ENCODE data around the gene PLAAT2. TPM values are rescaled to one million over a fixed set of nuclear protein-coding genes. Genes with fewer than 3 reads are reported as not detected.
"Not testable (repeated sequence)": the region's sequence is repeated elsewhere in the genome, so short reads cannot be mapped to it uniquely, and the experiment has no call there.

PLAAT2 gene
- total RNA-seq, 1 donor from 2014 or later = not detected

- Mint-ChIP-seq H3K36me3 (ENCODE audit: low read depth) (peaks cover 6% of the 10 kb centered on the region), H3K4me1 (peaks cover 25% of the 10 kb centered on the region)
- intact Hi-C loops (cut with micrococcal nuclease) = no loop called here
These were observed 16.1 kb downstream of the PLAAT2 start for GRCh38 chr11:63547061-63547460.

DNA sequence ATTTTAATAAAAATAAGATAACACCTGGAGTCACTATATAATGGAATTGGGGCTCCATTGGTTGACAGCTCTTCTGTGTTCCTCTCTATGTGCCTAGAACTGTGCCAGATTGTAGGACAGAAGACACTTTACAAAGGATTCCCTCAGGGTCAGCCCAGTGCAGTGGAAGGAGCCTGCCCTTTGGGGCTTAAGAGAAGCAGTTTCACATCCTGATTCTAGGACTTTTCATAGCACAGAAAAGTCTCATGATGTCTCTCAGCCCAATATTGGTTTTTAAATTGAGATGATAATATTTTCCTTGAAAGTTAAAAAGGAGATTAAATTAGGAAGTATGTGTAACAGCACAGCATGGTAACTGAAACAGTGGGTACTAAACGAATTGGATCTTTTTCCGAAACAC, 19.5 kb downstream of the PLAAT2 start:
- Mint-ChIP-seq H3K4me3 (no peak overlapping the region), H3K4me1 (peaks cover 13% of the 10 kb centered on the region), H3K27me3 (no peaks in the 10 kb centered on the region), H3K9me3 (no peaks in the 10 kb centered on the region), H3K27ac (no peak overlapping the region), H3K36me3 (ENCODE audit: low read depth) (peaks cover 6% of the 10 kb centered on the region)
- TF ChIP-seq, protein P1, sequence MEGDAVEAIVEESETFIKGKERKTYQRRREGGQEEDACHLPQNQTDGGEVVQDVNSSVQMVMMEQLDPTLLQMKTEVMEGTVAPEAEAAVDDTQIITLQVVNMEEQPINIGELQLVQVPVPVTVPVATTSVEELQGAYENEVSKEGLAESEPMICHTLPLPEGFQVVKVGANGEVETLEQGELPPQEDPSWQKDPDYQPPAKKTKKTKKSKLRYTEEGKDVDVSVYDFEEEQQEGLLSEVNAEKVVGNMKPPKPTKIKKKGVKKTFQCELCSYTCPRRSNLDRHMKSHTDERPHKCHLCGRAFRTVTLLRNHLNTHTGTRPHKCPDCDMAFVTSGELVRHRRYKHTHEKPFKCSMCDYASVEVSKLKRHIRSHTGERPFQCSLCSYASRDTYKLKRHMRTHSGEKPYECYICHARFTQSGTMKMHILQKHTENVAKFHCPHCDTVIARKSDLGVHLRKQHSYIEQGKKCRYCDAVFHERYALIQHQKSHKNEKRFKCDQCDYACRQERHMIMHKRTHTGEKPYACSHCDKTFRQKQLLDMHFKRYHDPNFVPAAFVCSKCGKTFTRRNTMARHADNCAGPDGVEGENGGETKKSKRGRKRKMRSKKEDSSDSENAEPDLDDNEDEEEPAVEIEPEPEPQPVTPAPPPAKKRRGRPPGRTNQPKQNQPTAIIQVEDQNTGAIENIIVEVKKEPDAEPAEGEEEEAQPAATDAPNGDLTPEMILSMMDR (IDR thresholded peaks at IDR 0.05) = no peak
- ChIA-PET CTCF (no interaction called here), POLR2A (no interaction called here)
- ATAC-seq (ENCODE audit: low read depth) = peak; percentile 60
- DNase-seq = no peak
- intact Hi-C loops (cut with micrococcal nuclease) = loop anchor here (2.0 kb wide), 1 partner anchor 23 kb away; no protein-coding TSS in a partner anchor

More at GRCh38 chr11:63547061-63547460, 16.1 kb downstream of the PLAAT2 start:
- peaks cover 6% of the 10 kb centered on the region for H3K27me3 Mint-ChIP-seq
- H3K4me3 Mint-ChIP-seq = no peak overlapping the region
- no peak for DNase-seq
- no peak for ATAC-seq (ENCODE audit: low read depth)
- ChIA-PET CTCF (no interaction called here), POLR2A (no interaction called here)
- H3K27ac Mint-ChIP-seq = no peak overlapping the region
- no peaks in the 10 kb centered on the region for H3K9me3 Mint-ChIP-seq
- TF ChIP-seq, protein P1 (IDR thresholded peaks at IDR 0.05) = no peak

DNA sequence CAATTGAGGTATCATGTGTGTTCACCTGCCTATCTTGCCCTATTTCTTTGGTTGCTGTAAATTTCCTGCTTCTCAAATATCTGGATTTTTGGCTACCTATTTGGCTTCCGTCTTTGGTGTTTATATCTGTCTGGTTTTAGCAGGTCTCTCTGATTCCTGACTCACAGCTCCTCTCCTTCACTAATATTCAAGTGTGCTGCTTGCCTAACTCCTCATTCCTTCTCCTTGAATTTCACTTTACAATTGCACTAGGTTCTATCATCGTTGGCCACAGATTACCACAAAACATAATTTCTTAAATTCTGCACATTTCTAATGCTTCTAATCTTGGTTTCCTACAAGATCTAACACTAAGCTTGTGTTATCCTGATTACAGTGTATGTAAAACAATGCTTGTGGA, 20.7 kb downstream of the PLAAT2 start:
- ATAC-seq (ENCODE audit: low read depth); H3K27me3 Mint-ChIP-seq; H3K4me3 Mint-ChIP-seq; DNase-seq; H3K27ac Mint-ChIP-seq; H3K36me3 Mint-ChIP-seq (ENCODE audit: low read depth); CTCF ChIA-PET; intact Hi-C loops (cut with micrococcal nuclease); H3K9me3 Mint-ChIP-seq; POLR2A ChIA-PET: not testable (repeated sequence)
- peaks cover 16% of the 10 kb centered on the region for H3K4me1 Mint-ChIP-seq

DNA sequence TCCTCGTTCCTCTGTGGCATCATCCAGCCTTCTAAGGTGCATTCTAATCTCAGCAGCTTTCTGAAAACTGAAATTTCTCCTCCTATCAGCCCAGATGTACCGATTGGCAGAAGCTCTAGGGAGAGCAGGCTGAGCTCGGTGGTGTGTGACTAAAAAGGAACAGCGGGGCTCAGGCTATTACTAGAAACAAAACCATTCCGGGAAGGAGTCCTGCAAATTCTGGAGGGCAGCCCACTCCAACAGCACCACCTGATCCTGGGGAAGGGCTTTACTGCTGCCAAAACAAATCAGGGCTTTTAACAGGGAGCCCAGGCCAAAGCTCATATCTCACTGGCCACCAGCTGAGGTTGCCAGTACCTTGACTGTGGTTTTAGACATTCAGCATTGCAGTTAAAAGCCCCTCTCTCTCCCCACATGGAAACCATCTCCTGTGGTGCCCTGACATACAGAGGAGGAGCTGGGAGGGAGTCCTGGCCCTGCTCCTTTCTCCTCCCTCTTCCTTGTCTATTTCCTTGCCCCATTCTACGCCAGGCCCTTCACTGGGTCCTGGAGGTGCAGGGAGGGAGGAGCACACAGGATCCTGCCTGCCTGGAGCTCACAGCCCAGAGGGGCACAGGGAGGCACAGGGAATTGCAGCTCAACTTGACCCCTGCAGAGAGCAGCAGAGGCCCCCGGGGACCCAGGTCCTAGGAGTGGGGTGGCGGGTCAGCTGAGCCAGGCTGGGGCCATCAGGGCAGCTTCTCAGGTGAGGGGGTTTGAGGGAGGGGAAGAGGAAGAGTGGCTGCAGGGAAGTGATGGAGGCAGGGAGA, 25.7 kb downstream of the PLAAT2 start:
- Mint-ChIP-seq H3K27me3 (peaks cover 3% of the 10 kb centered on the region), H3K27ac (peak overlapping the region; percentile 46), H3K4me3 (peak overlapping the region; percentile 84), H3K36me3 (ENCODE audit: low read depth) (no peaks in the 10 kb centered on the region), H3K9me3 (no peaks in the 10 kb centered on the region), H3K4me1 (peaks cover 28% of the 10 kb centered on the region)
- intact Hi-C loops (cut with micrococcal nuclease) = loop anchor here (2.0 kb wide), 1 partner anchor 29 kb away; no protein-coding TSS in a partner anchor
- CTCF ChIA-PET = interaction anchor here (1.1 kb wide), 1 partner anchor 101 kb away, joined by 3 read pairs; no protein-coding TSS in a partner anchor
- POLR2A ChIA-PET = no interaction called here
- TF ChIP-seq, protein P1 (IDR thresholded peaks at IDR 0.05) = no peak
- DNase-seq = no peak
- peak; percentile 34 for ATAC-seq (ENCODE audit: low read depth)

- DNase-seq (peak; percentile 30), ATAC-seq (ENCODE audit: low read depth) (peak; percentile 65)
- Mint-ChIP-seq H3K36me3 (ENCODE audit: low read depth) (no peaks in the 10 kb centered on the region), H3K9me3 (no peaks in the 10 kb centered on the region), H3K27me3 (peaks cover 3% of the 10 kb centered on the region), H3K4me1 (peaks cover 34% of the 10 kb centered on the region), H3K27ac (peak within 1 kb of the TSS; percentile 59), H3K4me3 (peak within 1 kb of the TSS; percentile 84)
- CTCF ChIA-PET = interaction anchor here (0.9 to 1.3 kb wide), 3 partner anchors 15 to 102 kb away, joined by 3 to 4 read pairs (median 3); no protein-coding TSS in a partner anchor
- POLR2A ChIA-PET = no interaction called here
- intact Hi-C loops (cut with micrococcal nuclease) = loop anchor here (2.0 kb wide), 1 partner anchor 30 kb away; no protein-coding TSS in a partner anchor
- TF ChIP-seq, protein P1 (IDR thresholded peaks at IDR 0.05) = no peak
These were observed 26.4 kb downstream of the PLAAT2 start, which contains the start of gene PLAAT4 for GRCh38 chr11:63536669-63537292. Gene PLAAT4 (plus strand): TSS chr11:63536808. CDS start chr11:63536869, 61 bp downstream.

Measured in activated B cell treated with CpG ODN at 0.5 μM for 24 hours (primary cell).